Cardiac fibroblast (primary cell): ENCODE results near the gene LENEP.

ENCODE experiments used
- DNase-seq, 2 donors: peaks; one replicate each; pipeline versions ENCODE4 v3.0.0 to v3.0.0-alpha.2; 2010; ENCODE audit warnings: low read depth in 2 of 2
- H3K4me3 ChIP-seq, 2 donors: replicated peaks in 1 of 2; 1 replicate in 1 of 2; 2 replicates in 1 of 2; pipeline ENCODE4 v1.5.1; 2011; ENCODE audit warnings: low read depth in 2 of 2, low read length in 2 of 2, mild to moderate bottlenecking in 2 of 2, moderate library complexity in 1 of 2
- CTCF ChIP-seq: IDR thresholded peaks from one replicate; pipeline ENCODE4 v1.5.1; 2011; ENCODE audit warnings: low read depth, mild to moderate bottlenecking, low read length, inconsistent platforms

The LENEP gene

GRCh38 chr1:155032886-155033285 lies 39.5 kb downstream of the LENEP start:
- no peak for TF ChIP-seq CTCF
- H3K4me3 ChIP-seq: no peak overlapping the region

DNA sequence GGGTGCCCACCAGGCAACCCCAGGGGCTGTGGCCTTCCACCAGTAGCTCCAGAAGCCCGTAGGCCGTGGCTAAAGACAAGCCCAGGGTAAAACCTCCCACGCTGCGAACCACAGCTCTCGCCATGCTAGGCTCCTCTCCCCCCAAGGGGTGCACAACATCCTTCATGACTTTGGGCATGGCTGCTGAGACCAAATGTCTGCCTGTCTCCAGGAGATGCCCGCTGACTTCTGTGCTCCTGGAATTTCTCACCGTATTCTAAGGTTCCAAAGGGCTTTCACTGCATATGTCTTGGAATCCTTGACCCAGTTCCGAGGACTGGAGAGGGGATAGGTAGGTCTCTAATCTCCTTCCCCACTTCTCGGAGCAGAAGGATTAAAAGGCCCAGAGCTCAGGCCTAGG lies 40.1 kb downstream of the LENEP start, which contains the start of the genes DCST1 and DCST2:
TSS of gene DCST1 (plus strand) at position 301 of the 400 bp plus-strand sequence. CDS start 213 bp downstream, outside the sequence.
TSS of gene DCST2 (minus strand) at position 258 of the 400 bp plus-strand sequence. CDS start at position 178, 80 bp downstream.
- no peak within 1 kb of the TSS for H3K4me3 ChIP-seq
- no peak for TF ChIP-seq CTCF
- no peak for DNase-seq

More at GRCh38 chr1:155032886-155033285, 39.5 kb downstream of the LENEP start:
- DNase-seq: no peak

- no peak overlapping the region for H3K4me3 ChIP-seq
- DNase-seq: no peak
- TF ChIP-seq CTCF: no peak
Observed at GRCh38 chr1:155034318-155035208, 41.2 kb downstream of the LENEP start.

GRCh38 chr1:155035936-155036335 lies 42.5 kb downstream of the LENEP start:
- no peak for DNase-seq
- no peak overlapping the region for H3K4me3 ChIP-seq
- no peak for TF ChIP-seq CTCF

DNA sequence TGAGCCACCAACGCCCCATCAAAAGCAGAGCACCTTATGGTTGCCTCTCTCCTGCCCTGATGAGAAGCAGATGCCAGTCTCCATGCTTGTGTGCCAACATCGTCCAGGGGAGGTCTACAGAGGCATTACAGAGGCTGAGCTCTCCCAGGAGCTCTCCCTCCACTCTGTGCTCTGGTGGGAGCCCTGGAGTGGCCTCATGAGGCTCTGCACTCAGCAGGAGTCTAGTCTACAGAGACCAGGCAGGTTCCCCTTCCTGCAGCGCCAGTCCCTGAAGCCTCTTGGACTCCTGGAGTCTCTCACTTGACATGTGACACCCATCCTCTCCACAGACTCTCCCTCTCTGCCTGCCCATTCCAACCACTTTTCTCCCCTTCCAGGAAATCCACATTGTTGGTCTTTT lies 43.7 kb downstream of the LENEP start:
- TF ChIP-seq CTCF: no peak
- no peak for DNase-seq
- H3K4me3 ChIP-seq: no peak overlapping the region

DNA sequence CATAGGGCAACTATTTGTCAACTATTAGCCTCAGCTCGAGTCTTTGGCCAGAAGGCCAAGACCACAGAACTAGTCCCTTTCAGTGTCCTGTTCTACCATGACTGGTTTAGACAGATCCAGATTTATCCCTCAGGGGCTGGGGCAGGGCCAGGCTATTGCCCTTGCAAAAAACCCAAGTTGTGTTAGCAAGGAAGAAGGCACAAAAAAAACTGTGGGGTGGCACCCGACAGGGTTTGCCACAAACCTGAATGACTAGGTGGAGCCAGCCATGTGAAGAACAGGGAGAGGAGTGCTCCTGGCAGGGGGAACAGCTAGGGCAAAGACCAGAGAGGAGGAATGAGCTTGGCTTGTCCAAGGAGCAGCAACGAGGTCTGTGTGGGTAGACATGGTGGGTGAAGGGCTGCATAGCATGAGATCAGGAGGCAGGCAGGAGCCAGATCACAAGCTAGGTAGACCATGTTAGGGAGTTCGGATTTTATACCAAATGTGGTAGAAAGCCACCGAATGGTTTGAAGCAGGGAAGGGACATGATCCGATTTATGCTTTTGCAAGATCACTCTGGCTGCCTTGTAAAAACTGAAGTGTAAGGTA lies 44.6 kb downstream of the LENEP start:
- no peak overlapping the region for H3K4me3 ChIP-seq
- DNase-seq: no peak
- no peak for TF ChIP-seq CTCF
